Lung (tissue), 12 donors: ENCODE results near the gene MMP25. TPM values are rescaled to one million over a fixed set of nuclear protein-coding genes. Genes with fewer than 3 reads are reported as not detected.

Experiments used
- ATAC-seq: fragments of 200-7000 bp; cut with Tn5 transposase; one replicate; pipeline ENCODE4 v1.9.1; 2020; ENCODE audit warnings: moderate number of reproducible peaks; ENCODE audit not compliant: insufficient read depth, low FRiP score
- DNase-seq, 3 donors: peaks; one replicate each; pipeline ENCODE4 v3.0.0-alpha.2; 2013 to 2017
- H3K27ac ChIP-seq, 2 donors: one replicate each; pipeline ENCODE4 v1.5.1; 2013; ENCODE audit warnings: mild to moderate bottlenecking in 2 of 2, moderate library complexity in 2 of 2, control low read depth in 1 of 2, inconsistent platforms in 1 of 2, low read depth in 1 of 2, low read length in 1 of 2
- H3K27me3 ChIP-seq, 3 donors: one replicate each; pipeline ENCODE4 v1.5.1; 2013; ENCODE audit warnings: low read length in 2 of 3; ENCODE audit not compliant: control insufficient read depth in 3 of 3, insufficient read depth in 3 of 3
- H3K36me3 ChIP-seq, 4 donors: one replicate each; pipeline ENCODE4 v1.5.1; 2013; ENCODE audit warnings: low read length in 4 of 4, mild to moderate bottlenecking in 1 of 4, moderate library complexity in 1 of 4; ENCODE audit not compliant: control insufficient read depth in 4 of 4, insufficient read depth in 4 of 4
- H3K4me1 ChIP-seq, 5 donors: one replicate each; pipeline ENCODE4 v1.5.1; 2013; ENCODE audit warnings: low read length in 5 of 5, mild to moderate bottlenecking in 2 of 5, moderate library complexity in 1 of 5; ENCODE audit not compliant: control insufficient read depth in 5 of 5, insufficient read depth in 5 of 5
- H3K4me3 ChIP-seq: one replicate; pipeline ENCODE4 v1.5.1; 2013; ENCODE audit warnings: mild to moderate bottlenecking, control low read depth, moderate library complexity
- H3K9ac ChIP-seq, 2 donors: one replicate each; pipeline ENCODE4 v1.5.1; 2013; ENCODE audit warnings: low read length in 2 of 2, control low read depth in 1 of 2; ENCODE audit not compliant: insufficient read depth in 1 of 2
- H3K9me3 ChIP-seq, 4 donors: one replicate each; pipeline ENCODE4 v1.5.1; 2013; ENCODE audit warnings: low read length in 3 of 4, mild to moderate bottlenecking in 1 of 4, moderate library complexity in 1 of 4; ENCODE audit not compliant: control insufficient read depth in 4 of 4, insufficient read depth in 3 of 4
- CTCF ChIP-seq: IDR thresholded peaks from 2 replicates; pipeline ENCODE4 v1.5.1; 2012; ENCODE audit warnings: mild to moderate bottlenecking; ENCODE audit errors: control extremely low read depth, extremely low read depth
- WGBS, 2 donors: extraction: QIAGEN DNeasy Blood & Tissue Kit; methylation state at CpG; one replicate each; pipeline ENCODE4 v1.1.7; 2013; 5-methylcytosine and 5-hydroxymethylcytosine counted together
- polyA plus RNA-seq, 2 donors: library from polyadenylated mRNA; stranded (reverse); fragments of 200-250 nt; gene quantifications; one replicate each; pipeline ENCODE4 v1.2.1, GENCODE V29; 2013
- total RNA-seq, 2 donors: library from RNA; depleted of rRNA in 1 of 2; stranded (reverse); fragments of >200 nt in 1 of 2; gene quantifications; one replicate each; pipeline ENCODE4 v1.2.1, GENCODE V29; 2014 to 2021
- donor health status: control.
- donor health status: control.
- donor health status: Bipolar disorder and iron deficiency.
- donor health status: healthy.
- donor health status: DM: yes; HTN: yes; CAD: no.

MMP25 gene
- total and polyA plus RNA-seq, 4 donors = 4.2 to 94.4 (median 20.6) TPM

- TF ChIP-seq CTCF = no peak
- Histone ChIP-seq H3K9me3 (no peaks in the 10 kb centered on the region), H3K27me3 (peaks cover 0 to 30% (median 10%) of the 10 kb centered on the region in 3 donors), H3K9ac (no peak overlapping the region), H3K27ac (peak overlapping the region; percentile 60 to 83), H3K4me1 (peaks cover 0 to 18% (median 2%) of the 10 kb centered on the region in 5 donors), H3K4me3 (no peak overlapping the region), H3K36me3 (no peaks in the 10 kb centered on the region)
- DNase-seq (no peak), ATAC-seq (no peak)
- WGBS, 2 donors = 9 to 13% methylated on average over 22 to 25 of the region's 25 CpGs
Observed at GRCh38 chr16:3004781-3005284, 41.5 kb upstream of the MMP25 start.

GRCh38 chr16:3007059-3007956 is 39.1 kb upstream of the MMP25 start:
- Histone ChIP-seq H3K9ac (peak overlapping the region in 1 of 2 donors; percentile 29), H3K4me3 (no peak overlapping the region), H3K9me3 (peaks cover 0 to 2% (median 0%) of the 10 kb centered on the region in 4 donors), H3K36me3 (no peaks in the 10 kb centered on the region), H3K27ac (peak overlapping the region in 1 of 2 donors; percentile 30), H3K4me1 (peaks cover 0 to 26% (median 2%) of the 10 kb centered on the region in 5 donors), H3K27me3 (peaks cover 0 to 40% (median 15%) of the 10 kb centered on the region in 3 donors)
- no peak for TF ChIP-seq CTCF
- ATAC-seq = no peak
- 21 to 48% methylated on average over 13 of the region's 13 CpGs for WGBS, 2 donors
- DNase-seq = no peak

GRCh38 chr16:3007957-3008689 is 38.2 kb upstream of the MMP25 start:
- Histone ChIP-seq H3K4me3 (no peak overlapping the region), H3K9me3 (peaks cover 0 to 2% (median 0%) of the 10 kb centered on the region in 4 donors), H3K9ac (peak overlapping the region in 1 of 2 donors; percentile 29), H3K4me1 (peaks cover 0 to 29% (median 2%) of the 10 kb centered on the region in 5 donors), H3K36me3 (no peaks in the 10 kb centered on the region), H3K27me3 (peaks cover 0 to 41% (median 22%) of the 10 kb centered on the region in 3 donors), H3K27ac (peak overlapping the region in 1 of 2 donors; percentile 7)
- ATAC-seq = no peak
- peak in 2 of 3 donors; percentile 60 to 81 for DNase-seq
- 6 to 15% methylated on average over 17 of the region's 17 CpGs for WGBS, 2 donors
- no peak for TF ChIP-seq CTCF
